Fibroblast of villous mesenchyme (primary cell): ENCODE measurements around the gene SORCS2. TPM values are rescaled to one million over a fixed set of nuclear protein-coding genes. Genes with fewer than 3 reads are reported as not detected.

ENCODE experiments used
- DNase-seq: peaks from one replicate; pipeline ENCODE4 v3.0.0-alpha.2; 2010; ENCODE audit warnings: low read depth
- H3K4me3 ChIP-seq: 2 replicates; pipeline ENCODE4 v1.5.1; 2011; ENCODE audit warnings: low read depth, mild to moderate bottlenecking, low read length
- total RNA-seq: library from RNA; depleted of rRNA; stranded (reverse); fragments of >200 nt; gene quantifications from 2 replicates; pipeline ENCODE4 v1.2.3, GENCODE V29; 2012
- TF ChIP-seq, protein P1 (sequence below): IDR thresholded peaks from 2 replicates; pipeline ENCODE4 v1.5.1; 2012; ENCODE audit warnings: low read depth, mild to moderate bottlenecking, low read length; ENCODE audit not compliant: insufficient read depth

The SORCS2 gene
- total RNA-seq, 1 donor = under 0.01 TPM

DNA sequence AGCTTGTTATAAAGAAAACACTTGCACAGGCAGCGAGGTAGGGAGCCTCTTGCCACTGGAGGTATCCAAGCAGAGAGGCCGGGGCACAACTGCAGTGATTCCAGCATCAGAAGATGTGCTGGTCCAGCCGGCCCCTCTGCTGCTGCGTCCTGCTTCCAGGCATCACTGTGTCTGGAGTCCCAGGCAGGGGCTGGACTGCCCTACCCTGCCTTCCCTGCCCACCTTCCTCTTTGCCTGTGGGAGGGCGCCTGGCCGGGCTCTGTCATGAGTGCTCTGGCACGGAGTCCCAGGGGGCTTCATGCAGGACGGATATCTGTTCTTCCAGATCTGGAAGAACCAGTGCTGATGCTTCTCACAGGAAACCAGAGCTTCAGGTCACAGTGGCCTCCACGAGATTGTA is 430.0 kb downstream of the SORCS2 start:
- H3K4me3 ChIP-seq = no peak overlapping the region
- no peak for DNase-seq
- TF ChIP-seq, protein P1, sequence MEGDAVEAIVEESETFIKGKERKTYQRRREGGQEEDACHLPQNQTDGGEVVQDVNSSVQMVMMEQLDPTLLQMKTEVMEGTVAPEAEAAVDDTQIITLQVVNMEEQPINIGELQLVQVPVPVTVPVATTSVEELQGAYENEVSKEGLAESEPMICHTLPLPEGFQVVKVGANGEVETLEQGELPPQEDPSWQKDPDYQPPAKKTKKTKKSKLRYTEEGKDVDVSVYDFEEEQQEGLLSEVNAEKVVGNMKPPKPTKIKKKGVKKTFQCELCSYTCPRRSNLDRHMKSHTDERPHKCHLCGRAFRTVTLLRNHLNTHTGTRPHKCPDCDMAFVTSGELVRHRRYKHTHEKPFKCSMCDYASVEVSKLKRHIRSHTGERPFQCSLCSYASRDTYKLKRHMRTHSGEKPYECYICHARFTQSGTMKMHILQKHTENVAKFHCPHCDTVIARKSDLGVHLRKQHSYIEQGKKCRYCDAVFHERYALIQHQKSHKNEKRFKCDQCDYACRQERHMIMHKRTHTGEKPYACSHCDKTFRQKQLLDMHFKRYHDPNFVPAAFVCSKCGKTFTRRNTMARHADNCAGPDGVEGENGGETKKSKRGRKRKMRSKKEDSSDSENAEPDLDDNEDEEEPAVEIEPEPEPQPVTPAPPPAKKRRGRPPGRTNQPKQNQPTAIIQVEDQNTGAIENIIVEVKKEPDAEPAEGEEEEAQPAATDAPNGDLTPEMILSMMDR = no peak

DNA sequence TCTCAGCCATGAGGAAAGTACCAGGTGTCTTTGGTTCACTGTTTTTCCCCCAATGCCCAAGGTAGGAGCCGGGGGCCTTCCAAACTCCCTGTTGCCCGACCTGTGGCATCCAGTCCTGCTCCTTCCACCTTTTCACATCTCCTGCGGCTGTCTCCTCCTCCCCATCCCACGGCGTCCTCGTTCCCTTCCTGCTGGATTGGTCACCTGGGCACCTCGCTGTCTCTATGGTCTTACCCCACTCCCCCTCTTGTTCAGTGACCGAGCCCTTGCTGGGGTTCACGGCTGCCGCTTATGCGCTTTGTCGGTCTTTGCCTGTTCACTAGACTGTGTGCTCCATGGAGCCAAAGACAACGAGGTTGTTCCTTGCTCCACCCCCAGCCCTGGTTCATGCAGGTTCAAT is 431.1 kb downstream of the SORCS2 start:
- no peak overlapping the region for H3K4me3 ChIP-seq
- no peak for DNase-seq
- TF ChIP-seq, protein P1 = no peak

DNA sequence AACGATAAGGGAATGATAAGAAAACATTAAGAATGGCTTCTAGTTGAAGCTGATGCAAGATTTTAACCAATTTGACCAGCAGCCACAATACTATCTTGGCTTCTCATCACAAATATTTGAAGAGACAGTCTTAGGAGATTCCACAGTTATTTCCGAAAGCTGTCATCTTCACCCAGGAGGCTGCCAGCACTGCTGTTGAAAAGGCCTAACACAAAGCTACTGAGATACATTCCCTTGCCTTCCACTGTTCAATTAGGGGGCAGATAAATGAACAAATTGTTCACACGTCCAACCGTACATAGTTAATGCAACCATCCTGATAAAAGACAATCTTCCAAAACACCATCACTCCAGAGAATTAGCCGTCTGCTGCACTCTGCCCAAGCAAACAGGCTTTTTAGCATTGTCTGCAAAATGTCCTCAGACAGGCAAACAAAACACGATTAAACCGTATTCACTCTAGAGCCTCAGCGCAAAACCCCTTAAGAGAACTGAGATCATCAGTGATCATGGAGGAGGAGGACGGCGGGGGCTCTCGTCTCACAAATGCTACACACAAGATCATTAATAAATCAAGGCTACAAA is 432.1 kb downstream of the SORCS2 start:
- TF ChIP-seq, protein P1 = no peak
- no peak for DNase-seq
- H3K4me3 ChIP-seq = no peak overlapping the region

DNA sequence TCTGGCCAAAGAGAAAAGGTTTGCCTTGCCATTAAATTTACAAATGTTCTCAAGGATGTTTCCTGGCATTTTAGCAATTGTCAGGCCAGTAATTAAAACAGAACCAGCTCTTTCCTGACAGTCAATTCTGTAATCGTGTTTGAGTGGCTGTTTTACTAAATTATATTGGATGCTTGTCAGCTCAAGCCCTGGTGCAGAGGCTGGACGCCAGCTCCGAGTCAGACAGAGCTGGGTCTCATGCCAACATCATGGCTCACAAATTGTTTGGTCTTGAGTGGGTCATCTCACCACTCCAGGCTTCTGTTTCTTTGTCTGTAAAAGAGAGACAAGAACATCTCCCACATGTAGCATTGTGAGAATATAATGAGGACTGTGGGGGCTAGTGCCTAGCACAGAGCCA is 432.7 kb downstream of the SORCS2 start:
- no peak overlapping the region for H3K4me3 ChIP-seq
- DNase-seq = no peak
- TF ChIP-seq, protein P1 = no peak

DNA sequence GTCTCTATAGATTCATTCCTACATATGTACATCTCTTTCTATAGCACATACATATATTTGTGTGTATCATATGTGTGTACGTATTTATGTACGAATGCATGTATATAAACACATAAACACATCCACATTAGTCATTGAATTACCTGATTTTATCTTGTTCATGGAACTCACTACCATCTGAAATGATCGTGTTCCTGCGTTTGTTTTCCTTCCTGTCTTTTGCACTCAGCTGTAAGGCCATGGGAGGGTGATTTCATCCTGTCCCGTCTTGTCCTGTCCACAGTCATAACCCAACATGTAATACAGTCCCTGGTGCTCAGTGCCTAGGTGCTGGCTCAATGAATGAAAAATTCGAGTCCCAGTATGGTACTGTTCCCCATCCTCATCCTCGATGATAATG is 434.2 kb downstream of the SORCS2 start:
- TF ChIP-seq, protein P1 = no peak
- no peak for DNase-seq

DNA sequence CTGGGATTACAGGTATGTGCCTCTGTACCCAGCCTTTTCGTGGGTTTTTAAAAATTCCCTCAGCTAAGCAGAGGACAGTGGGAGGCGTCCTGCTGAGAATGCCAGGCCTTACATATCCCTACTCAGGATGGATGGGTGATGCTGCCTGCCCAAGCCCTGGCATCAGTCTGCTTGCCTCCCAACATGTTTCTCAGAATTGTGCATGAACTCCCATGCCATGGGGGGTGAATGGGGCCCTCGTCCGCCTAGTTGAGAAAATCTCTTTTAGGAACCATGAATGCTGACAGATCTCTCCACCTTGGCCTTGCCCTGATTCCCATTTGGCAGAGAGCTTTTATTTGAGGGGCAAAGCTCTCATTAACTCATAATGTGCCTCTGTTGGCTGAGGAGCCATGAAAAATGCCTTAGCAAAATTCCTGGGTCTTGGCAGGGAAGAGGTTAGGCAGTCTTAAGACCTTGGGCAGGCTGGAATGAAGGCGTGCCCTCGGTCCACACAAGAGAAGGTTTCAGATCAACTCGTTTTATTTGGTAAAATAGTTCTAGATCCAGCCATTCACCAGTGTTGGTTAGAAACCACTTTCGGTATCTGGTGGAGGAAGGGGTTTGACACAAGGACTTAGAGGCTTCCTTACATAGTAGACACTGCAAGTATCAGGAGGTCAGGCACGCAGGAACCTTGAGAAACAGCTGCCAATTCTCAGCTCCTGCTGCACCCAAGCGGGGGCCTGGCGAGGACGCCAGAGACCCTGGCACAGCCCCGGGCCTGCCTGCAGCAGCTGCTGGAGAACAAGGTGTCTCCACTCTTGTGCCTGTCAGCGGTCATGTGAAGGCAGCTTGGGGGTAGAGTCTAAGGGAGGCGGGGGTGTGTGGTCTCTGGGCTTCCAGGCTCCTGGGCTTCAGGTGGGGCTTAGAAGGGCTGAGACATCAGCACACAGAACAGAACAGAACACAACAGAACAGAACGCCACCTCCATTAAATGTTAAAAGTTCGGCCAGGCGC is 435.2 kb downstream of the SORCS2 start:
- DNase-seq = no peak
- TF ChIP-seq, protein P1 = no peak
- no peak overlapping the region for H3K4me3 ChIP-seq

More for the DNA sequence above, 434.2 kb downstream of the SORCS2 start:
- H3K4me3 ChIP-seq = no peak overlapping the region
